ELR (cell line): ENCODE results near the gene ELN.

Experiments used
- DNase-seq: peaks from one replicate; pipeline ENCODE4 v3.0.0-alpha.2; 2015; ENCODE audit warnings: low read depth

The ELN gene

DNA sequence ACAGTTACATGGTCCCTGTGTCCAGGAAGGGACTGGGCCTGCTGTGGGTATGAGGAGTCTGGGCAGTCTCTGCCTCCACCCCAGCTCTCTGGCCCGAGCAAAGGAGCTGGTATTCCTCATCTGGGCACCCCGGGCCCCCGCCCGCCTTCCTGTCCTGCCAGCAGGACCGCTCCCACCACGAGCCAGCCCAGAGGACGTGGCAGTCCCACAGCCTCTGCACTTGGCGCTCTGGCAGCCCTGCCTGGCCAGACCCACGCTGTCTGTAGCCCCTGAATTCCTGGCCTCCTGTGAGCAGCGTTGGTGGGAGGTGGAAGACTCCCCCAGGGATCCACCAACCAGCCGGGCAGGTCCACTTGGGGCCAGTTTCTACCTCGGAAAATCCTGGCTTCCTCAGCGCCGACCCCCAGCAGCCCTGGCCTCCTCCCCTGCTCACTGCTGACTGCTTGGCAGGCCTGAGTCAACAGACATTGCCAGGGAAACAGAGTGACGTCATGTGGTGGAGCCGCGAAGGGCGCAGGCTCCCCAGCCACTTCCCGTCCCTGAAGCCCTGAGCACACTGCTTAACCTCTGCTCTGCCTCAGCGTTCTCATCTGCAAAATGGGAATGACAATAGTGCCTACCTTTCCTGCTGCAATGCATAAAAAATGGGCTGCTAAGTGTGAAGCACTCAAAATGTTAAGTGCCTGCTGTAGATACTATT lies 34.0 kb downstream of the ELN start:
- peak; percentile 90 for DNase-seq

DNA sequence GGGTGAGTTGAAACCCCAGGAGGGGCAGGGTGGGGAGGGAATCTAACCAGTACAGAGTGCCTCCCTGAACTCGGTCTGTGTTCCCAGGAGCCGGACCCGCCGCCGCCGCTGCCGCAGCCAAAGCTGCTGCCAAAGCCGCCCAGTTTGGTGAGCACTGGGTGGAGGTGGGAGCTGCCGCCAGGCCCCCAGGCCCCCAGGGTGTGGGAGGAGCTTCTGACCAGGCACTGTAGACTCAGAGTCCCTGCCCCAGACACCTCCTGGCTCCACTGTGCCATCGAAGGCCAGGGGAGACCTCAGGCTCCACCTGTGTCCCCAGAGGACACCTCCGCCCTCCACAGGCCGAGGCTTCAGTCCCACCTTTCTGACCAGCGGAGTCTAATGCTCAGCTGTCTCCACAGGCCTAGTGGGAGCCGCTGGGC lies 35.3 kb downstream of the ELN start:
- DNase-seq: no peak

DNA sequence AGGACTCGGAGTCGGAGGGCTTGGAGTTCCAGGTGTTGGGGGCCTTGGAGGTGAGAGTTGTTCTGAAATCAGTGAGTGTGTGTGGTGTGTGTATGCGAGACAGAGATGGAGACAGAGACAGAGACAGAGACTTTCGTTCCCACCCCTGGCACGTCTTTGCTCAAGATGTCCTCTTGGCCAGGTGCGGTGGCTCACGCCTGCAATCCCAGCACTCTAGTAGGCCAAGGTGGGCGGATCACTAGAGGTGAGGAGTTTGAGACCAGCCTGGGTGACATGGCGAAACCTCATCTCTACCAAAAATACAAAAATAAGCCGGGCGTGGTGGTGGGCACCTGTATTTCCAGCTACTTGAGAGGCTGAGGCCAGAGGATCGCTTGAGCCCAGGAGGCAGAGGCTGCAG lies 35.7 kb downstream of the ELN start:
- no peak for DNase-seq

DNA sequence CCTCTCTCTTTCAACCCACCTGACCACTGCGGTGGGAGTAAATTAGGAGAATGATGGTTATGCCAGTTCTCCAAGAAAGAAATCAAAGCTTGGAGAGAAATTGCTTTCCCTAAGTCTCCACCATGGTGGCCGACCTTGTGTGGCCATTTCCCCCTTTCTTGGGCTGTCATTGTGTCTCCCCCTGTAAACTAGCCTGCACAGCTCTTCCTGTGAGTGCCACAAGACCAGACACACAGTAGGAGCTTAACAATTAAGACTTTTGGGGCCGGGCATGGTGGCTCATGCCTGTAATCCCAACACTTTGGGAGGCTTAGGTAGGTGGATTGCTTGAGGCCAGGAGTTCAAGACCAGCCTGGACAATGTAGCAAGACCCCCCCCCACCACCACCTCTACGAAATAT lies 36.7 kb downstream of the ELN start:
- DNase-seq: no peak

DNA sequence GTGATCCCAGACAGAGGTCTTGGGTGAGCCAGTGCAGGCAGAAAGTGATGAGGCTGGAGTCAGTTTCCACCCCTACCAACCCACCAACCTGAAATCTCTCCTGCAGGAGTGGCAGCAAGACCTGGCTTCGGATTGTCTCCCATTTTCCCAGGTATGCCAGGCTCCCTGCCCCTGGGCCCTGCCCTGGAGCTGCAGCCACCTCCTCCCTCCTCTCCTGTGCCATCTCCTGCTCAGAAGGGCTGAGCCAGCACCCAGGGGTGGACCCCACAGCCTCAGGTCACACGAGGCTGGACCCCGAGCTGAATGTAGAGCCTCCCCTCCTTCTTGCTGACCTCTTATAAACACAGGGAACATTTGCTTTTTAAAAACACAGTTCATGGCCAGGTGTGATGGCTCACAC lies 38.7 kb downstream of the ELN start:
- DNase-seq: no peak

DNA sequence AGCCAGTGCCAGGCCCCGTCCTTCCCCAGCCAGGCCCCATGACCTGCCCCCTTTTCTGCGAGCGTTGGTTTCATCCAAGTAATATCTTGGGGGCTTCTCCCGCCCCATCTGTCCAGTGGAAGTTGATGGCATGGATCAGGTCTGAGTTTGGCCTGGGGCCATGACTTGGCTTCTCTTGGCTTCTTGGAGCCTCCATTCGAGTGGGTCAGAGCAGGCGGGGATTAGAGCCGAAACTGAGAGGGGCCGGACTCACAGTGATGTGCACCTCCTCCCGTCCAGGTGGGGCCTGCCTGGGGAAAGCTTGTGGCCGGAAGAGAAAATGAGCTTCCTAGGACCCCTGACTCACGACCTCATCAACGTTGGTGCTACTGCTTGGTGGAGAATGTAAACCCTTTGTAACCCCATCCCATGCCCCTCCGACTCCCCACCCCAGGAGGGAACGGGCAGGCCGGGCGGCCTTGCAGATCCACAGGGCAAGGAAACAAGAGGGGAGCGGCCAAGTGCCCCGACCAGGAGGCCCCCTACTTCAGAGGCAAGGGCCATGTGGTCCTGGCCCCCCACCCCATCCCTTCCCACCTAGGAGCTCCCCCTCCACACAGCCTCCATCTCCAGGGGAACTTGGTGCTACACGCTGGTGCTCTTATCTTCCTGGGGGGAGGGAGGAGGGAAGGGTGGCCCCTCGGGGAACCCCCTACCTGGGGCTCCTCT lies 40.6 kb downstream of the ELN start:
- DNase-seq: no peak

DNA sequence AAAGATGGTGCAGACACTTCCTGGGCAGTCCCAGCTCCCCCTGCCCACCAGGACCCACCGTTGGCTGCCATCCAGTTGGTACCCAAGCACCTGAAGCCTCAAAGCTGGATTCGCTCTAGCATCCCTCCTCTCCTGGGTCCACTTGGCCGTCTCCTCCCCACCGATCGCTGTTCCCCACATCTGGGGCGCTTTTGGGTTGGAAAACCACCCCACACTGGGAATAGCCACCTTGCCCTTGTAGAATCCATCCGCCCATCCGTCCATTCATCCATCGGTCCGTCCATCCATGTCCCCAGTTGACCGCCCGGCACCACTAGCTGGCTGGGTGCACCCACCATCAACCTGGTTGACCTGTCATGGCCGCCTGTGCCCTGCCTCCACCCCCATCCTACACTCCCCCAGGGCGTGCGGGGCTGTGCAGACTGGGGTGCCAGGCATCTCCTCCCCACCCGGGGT lies 41.1 kb downstream of the ELN start:
- DNase-seq: no peak

DNA sequence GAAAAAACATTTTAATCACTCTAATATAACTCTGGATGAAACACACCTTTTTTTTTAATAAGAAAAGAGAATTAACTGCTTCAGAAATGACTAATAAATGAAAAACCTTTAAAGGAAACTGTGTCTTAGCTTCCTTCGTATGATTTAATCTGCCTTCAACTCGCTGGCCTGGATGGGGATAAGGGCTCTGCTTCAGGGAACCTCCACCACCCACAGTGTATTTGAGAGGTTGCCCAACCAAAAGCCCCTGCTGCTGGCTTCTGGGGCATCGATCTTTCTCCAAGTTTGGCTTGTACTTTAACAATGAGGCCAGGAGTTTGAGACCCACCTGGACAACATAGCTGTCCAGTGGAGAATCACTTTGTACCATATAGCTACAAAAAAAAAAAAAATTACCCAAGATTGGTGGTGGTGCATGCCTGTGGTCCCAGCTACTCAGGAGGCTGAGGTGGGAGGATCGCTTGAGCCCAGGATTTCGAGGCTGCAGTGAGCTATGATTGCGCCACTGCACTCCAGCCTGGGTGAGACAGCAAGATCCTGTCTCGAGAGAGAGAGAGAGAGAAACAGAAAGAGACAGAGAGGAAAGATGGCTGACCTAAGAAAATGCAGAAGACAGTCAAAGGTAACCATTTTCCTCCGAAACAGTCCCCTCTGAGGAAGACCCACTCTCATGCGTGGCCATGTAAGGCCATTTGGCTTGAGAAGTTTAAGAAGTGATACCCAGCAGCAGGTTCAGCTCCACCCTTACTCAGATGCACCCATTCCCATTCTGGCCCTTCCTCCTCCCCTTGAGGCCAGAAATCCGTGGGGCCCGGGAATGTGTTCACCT lies 42.0 kb downstream of the ELN start:
- DNase-seq: no peak

DNA sequence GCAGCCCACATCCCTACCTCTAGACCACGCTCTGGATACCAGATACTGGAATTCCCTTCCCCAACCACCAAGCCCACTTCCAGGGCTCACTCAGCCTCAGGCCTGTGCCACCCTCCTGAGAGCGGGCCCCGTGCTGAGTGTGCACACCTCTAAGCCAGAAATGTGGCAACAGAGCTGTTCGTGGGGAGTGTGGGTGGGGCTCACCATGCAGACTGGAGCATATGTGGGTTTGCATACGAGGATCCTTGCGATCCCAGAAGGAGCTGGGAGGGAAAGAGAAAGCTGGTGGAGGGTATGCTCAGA lies 42.6 kb downstream of the ELN start:
- DNase-seq: no peak

DNA sequence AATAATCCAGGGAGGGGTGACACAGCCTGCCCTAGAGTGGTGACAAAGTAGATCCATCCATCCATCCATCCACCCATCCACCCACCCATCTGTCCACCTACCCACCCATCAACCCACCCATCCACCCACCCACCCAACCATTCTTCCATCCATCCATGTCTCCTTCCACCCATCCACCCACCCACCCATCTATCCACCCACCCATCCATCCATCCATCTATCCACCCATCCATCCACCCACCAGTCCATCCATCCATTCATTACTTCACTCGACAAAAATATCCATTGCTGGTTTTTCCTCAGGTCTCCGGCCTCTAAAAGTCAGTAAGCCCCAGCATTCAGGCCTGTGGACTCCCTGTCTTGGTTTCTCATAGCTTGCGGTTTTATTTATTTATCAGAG lies 43.1 kb downstream of the ELN start:
- no peak for DNase-seq

DNA sequence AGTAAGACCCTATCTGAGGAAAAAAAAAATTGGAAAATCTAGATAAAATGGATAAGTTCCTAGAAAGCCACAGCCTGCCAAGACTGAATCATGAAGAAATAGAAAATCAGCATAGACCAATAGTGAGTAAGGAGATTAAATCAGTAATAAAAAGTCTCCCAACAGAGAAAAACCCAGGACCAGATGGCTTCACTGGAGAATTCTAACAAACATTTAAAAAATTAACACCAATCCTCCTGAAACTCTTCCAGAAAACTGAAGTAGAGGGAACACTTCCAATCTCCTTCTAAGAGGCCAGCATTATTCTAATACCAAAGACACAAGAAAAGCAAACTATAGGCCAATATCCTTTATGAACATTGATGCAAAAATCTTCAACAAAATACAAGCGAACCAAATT lies 46.8 kb downstream of the ELN start:
- DNase-seq: no peak

DNA sequence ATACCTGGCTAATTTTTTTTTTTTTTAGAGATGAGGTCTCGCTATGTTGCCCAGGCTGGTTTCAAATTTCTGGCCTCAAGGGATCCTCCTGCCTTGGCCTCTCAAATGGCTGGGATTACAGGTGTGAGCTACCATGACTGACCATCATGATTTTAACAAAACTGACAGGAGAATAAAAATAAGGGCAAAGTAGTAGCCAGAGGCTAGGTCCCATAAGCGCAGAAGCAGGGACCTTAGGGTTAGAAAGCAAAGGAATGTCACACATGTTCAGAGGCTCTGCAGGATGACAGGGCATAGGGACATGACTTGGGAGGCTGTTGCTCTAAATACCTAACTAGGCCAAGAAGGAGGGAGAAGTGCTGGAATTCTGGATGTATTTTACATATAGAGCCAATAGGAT lies 50.5 kb downstream of the ELN start:
- DNase-seq: no peak

DNA sequence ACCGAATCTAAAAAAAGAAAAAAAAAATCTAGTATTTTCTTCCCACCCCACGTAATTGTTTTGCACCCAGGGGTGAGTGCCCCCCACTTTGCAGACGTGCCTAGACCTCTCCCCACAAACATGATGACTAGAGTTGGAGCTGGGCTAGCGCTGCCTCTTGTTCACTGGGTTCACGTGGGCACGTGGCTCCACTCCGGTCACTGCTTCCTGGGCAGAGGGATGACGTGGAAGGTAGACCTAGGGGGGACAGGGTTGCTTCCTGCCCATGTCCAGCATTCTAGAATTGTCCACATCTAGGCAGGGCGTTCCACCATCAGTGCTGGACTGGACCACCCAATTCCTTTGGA lies 54.8 kb downstream of the ELN start:
- DNase-seq: no peak

DNA sequence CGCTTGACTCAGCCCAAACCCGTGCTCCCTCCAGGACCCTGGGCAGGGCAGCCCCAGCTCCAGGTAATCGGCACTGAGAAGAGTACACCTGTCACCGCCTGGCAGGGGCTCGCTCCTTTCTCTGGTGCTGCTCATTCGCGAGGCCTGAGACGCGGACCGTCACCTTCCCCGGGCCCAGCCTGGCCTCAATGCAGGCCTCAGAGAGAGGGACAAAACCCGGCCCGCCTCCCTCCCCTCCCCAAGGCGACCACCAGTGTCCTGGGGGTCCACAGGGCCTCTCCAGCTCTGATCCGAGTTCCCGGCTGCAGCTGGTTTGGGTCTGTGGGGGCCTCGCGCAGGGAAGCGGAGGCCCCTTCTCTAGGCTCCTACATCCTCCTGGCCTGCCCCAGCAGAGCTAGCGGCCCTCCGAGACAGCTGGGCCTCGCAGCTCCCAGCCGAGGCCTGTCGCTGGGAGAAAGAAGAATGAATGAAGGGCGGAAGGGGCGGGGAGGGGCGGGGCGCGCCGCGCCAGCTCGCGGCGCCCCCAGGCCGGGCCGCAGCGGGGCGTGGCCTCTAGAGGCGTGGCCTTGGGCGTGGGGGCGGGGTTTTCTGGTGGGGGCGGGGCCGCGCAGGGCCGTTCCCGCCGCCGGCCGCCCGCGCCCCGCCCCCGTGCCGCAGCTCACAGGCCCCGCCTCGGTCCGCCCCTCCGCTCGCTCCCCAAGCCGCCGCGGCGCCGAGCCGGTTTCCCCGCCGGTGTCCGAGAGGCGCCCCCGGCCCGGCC lies 55.3 kb downstream of the ELN start, which contains the start of gene LIMK1:
TSS of gene LIMK1 (plus strand) at position 688 of the 760 bp plus-strand sequence. CDS start 187 bp downstream, outside the sequence.
- DNase-seq: peak; percentile 76

DNA sequence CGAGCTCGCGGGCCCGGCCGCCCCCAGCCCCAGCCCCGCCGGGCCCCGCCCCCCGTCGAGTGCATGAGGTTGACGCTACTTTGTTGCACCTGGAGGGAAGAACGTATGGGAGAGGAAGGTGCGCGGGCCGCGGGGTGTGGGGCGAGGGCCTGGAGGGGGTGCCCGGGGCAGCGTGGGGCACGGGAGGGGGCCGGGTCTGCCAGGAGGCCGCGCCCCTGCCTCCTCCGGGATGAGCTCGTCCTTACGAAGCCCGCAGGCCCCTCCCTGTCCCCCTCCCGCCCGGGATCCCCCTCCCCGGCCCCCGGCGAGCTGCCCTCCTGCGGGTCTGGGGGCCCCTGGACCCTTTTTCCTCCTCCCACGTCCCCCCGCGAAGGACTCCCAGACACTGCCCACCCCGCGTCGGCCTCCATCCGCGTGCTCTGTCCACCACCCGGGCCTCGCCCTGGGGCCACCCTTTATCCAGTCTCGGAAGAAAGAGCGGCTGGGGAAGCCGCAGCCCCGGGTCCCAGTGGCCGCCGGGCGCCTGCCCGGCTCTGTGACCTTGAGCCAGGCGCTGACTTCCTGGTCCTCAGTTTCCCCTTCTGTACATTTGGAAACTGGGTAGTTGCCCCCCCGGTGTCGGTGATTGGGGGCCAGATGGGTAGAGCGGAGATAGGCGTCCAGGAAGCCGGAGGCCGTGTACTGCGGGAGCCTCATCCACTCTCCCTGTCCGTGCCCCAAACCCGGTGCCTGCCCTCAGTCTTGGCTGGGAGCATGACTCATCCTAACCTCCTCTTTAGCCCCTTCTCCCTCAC lies 56.2 kb downstream of the ELN start:
- DNase-seq: peak; percentile 79

DNA sequence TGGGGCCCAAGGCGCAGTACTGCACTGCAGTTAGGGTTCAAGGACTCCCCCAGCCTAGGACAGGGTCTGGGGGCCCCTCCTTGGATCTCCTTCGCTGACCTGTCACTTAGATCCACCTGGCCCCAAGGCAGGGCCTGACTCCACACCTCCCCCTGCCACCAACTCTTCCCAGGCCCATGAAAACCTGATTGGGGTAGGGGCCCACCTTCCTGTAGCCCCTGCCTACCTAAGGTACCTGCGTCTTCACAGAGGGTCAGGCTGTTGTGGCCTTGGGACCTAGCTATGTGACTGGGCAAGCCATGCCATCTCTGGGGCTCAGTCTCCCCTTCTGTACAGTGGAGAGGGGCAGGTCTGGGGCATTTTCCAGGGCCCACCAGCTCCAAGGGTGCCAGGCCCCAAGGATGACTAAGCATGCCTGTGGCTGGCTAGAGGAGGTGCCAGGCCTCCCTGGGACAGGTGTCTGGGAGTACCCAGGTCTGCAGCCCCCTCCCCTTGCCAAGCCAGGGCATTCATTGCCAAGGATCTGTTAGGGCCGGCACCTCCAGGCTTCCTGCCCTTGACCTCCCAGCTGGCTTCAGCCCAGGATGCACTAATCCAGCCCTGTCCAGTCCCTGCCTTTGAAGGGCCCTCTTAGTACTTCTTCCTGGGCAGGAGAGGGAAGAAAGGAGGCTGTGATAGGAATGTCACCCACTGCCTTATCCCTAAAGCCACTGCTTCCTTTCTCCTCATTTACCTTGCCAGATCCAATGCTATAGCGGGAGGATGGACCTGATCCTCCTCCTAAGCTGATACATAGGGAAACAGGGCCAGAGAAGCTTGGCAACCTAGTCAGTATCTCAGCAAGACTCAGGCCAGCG lies 57.0 kb downstream of the ELN start:
- no peak for DNase-seq

DNA sequence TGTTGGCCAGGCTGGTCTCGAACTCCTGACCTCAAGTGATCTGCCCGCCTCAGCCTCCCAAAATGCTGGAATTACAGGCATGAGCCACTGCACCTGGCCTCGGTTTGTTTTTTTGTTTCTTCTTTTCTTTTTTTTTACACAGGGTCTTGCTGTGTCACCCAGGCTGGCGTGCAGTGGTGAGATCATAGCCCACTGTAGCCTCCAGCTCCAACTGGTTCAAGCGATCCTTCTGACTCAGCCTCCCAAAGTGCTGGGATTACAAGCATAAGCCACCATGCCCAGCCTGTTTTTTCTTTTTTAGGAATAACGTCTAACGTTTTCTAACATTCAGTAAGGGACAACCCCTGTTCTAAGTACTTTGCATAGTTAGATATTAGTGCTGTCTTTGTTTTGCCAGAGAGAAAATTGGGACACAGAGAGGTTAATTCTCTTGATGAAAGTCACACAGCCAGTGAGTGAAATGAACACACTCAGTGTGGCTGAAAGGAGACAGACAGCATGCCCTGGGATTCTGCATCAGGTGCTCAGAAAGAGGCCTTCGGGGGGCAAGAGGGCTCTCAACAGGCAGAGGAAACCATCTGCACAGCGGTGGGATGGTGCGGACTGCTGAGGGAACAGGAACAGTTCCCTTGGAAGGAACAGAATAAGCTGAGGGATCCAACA lies 59.9 kb downstream of the ELN start:
- peak; percentile 23 for DNase-seq

DNA sequence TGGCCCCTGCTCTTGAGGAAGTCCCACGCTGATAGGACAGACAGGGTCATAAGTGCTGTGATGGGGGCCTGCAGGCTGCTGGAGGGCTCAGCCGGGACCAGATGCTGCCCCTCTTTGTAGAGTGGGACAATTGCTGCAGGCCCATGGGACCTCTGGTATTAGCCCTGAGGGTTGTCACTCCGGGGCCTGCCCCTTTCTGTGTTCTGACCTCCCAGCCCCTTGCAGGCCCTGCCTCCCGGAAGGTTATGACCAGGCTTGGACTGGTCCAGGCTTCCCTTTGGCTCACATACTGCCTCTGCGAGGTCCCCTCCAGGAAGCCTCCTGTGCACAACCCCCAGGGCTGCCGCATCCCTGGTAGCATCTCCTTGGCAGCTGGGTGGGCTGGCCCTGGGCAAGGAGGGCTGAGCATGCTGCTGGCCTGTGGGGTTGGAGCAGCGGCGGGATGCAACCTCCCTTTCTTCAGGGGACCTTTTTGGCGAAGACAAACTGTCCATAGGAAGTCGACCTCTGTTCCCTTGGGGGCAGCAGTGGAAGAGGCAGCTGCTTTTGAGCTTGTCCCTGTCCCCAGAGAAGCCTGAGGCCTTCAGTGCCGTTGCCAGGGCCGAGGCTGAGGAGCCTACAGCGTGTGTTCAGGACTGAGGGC lies 64.5 kb downstream of the ELN start:
- DNase-seq: no peak

DNA sequence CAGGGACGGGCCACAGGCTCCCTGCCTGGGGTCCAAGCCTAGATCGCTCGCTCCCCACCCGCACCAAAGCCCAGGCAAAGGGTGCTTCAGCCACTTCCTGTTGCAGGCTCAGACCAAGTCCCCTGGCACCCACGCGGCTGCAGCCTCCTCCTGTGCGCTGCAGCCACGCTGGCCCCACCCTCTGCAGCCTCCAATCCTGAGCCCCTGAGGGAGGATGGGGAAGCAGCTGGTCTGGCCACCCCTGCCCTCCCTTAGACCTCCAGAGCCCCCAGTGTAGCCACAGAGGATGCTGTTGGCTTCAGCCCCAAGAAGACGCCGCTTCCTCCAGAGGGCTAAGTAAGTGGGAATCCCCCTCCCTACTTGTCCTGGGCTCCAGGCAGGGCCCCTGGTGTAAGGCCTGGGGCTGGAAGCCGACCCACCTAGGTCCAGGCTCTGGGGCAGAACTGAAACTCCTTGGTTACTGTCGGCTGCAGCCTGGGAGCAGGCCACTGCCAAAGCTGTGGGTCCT lies 65.0 kb downstream of the ELN start:
- DNase-seq: no peak
